GF-D8 (cell line): ENCODE results near the gene RAB6C.
"Not testable (repeated sequence)": the region's sequence is repeated elsewhere in the genome, so short reads cannot be mapped to it uniquely, and the experiment has no call there.

Source experiments
- DNase-seq: peaks from one replicate; lab custom pipeline; 2025; lab: John Stamatoyannopoulos, UW

RAB6C gene

GRCh38 chr2:129996657-129997237, 17.3 kb downstream of the RAB6C start:
- not testable (repeated sequence) for DNase-seq

GRCh38 chr2:129998771-129999170, 19.3 kb downstream of the RAB6C start:
- DNase-seq = not testable (repeated sequence)

- DNase-seq = not testable (repeated sequence)
These were observed 26.4 kb downstream of the RAB6C start for GRCh38 chr2:130005862-130006261.

- not testable (repeated sequence) for DNase-seq
These were observed 37.2 kb downstream of the RAB6C start for GRCh38 chr2:130016701-130017100.

GRCh38 chr2:130019402-130019801, 39.9 kb downstream of the RAB6C start:
- no peak for DNase-seq

- DNase-seq = not testable (repeated sequence)
These were observed 40.6 kb downstream of the RAB6C start for GRCh38 chr2:130020069-130020468.

GRCh38 chr2:130025931-130026330, 46.5 kb downstream of the RAB6C start:
- DNase-seq = not testable (repeated sequence)
